ENCODE data around the gene MRGPRF.

DNA sequence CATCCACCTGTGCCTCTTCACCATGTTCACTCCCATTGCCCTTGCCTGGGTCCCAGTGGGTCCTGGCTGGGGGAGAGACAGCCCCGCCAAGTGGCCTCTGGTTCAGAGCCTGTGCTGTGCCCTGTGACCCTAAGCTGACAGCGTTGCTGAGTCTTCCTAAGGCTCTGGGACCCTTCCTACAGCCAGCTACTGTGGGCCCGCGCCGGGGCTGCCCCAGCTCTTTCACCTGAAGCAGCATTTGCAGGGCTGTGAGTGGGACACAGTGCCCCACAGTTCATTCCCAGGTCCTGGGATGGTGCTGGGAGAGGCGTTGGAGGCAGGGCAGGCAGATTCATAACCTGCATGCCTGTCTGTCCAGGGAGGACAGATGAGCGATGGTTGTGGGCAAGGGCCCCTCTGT lies 46.4 kb upstream of the MRGPRF start:
- TF ChIP-seq TAF1 (IDR thresholded peaks at IDR 0.05; ENCODE audit: borderline replicate concordance, insufficient read depth, low read length) (no peak), POLR2AphosphoS5 (IDR thresholded peaks at IDR 0.05; ENCODE audit: low read depth, low read length) (no peak), SIN3A (IDR thresholded peaks at IDR 0.05; ENCODE audit: borderline replicate concordance, insufficient read depth, low read length) (no peak)
- TF ChIP-seq, protein P1, sequence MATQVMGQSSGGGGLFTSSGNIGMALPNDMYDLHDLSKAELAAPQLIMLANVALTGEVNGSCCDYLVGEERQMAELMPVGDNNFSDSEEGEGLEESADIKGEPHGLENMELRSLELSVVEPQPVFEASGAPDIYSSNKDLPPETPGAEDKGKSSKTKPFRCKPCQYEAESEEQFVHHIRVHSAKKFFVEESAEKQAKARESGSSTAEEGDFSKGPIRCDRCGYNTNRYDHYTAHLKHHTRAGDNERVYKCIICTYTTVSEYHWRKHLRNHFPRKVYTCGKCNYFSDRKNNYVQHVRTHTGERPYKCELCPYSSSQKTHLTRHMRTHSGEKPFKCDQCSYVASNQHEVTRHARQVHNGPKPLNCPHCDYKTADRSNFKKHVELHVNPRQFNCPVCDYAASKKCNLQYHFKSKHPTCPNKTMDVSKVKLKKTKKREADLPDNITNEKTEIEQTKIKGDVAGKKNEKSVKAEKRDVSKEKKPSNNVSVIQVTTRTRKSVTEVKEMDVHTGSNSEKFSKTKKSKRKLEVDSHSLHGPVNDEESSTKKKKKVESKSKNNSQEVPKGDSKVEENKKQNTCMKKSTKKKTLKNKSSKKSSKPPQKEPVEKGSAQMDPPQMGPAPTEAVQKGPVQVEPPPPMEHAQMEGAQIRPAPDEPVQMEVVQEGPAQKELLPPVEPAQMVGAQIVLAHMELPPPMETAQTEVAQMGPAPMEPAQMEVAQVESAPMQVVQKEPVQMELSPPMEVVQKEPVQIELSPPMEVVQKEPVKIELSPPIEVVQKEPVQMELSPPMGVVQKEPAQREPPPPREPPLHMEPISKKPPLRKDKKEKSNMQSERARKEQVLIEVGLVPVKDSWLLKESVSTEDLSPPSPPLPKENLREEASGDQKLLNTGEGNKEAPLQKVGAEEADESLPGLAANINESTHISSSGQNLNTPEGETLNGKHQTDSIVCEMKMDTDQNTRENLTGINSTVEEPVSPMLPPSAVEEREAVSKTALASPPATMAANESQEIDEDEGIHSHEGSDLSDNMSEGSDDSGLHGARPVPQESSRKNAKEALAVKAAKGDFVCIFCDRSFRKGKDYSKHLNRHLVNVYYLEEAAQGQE (IDR thresholded peaks at IDR 0.05; ENCODE audit: insufficient read depth in 1 of 2, low read depth in 2 of 2, low read length in 2 of 2), result no peak

Measured in PFSK-1 (cell line).